GM18867 (cell line): ENCODE results near the gene SSTR4.

ENCODE experiments used
- ATAC-seq: cut with Tn5 transposase; IDR thresholded peaks from one replicate; pipeline ENCODE4 v1.9.1; 2021; ENCODE audit warnings: mild to moderate bottlenecking, moderate library complexity; ENCODE audit not compliant: unreplicated experiment

SSTR4 gene

DNA sequence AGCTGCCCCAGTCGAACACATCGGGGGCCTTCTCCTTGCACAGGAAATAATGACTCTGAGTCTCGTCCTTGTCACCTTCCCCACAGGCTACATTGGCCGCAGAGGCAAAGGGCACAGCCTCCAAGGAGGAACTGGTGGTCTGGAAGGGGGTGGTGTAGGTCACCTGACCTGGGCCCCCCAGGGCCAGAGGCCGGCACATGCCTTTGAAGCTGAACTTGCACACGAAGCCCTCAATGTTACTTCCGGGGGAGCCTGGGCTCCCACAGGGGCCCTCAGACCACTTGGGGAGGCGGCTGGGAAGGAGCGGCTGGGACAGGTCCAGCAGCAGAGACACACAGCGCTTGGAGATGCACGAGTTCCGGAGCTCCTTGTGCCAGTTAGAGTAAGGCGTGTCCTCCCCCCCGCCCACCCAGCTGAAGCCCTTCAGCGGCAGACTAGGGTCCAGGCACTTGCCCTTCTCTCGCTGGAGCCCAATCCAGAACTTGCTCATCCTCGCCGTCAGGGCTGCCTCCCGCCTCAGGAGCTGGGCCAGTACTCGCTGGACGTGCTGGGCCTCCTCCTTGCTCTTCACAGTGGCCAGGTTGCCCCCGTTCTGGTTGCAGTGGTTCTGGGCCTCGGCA, 50.4 kb downstream of the SSTR4 start:
- ATAC-seq: no peak

GRCh38 chr20:23086056-23086566, 51.0 kb downstream of the SSTR4 start, which contains the start of gene CD93:
TSS of gene CD93 (minus strand) at chr20:23086324. CDS start at chr20:23086192, 132 bp downstream.
- peak; percentile 70 for ATAC-seq

DNA sequence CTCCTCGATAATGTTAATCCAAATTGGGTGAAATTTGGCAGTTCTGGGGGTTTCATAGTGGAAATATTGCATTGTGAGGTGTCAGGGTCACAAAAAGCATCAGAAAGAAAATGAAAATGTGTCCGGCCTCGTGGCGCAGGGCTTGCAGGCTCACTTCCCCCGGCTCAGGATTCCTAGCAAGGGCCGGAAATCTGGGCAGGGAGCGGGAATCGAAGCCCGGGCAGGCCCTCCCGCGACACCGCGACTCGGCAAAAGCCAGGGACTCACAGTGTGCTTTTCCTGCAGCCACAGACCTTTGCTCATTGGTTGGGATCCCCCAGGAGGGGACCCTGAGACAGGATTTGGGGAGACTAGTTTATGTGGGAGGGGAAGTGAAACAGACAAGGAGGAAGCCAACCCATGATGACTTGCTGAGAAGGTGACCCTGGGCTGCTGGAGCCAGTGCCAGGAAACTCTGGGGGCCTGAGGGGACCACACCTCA, 51.9 kb downstream of the SSTR4 start:
- no peak for ATAC-seq

DNA sequence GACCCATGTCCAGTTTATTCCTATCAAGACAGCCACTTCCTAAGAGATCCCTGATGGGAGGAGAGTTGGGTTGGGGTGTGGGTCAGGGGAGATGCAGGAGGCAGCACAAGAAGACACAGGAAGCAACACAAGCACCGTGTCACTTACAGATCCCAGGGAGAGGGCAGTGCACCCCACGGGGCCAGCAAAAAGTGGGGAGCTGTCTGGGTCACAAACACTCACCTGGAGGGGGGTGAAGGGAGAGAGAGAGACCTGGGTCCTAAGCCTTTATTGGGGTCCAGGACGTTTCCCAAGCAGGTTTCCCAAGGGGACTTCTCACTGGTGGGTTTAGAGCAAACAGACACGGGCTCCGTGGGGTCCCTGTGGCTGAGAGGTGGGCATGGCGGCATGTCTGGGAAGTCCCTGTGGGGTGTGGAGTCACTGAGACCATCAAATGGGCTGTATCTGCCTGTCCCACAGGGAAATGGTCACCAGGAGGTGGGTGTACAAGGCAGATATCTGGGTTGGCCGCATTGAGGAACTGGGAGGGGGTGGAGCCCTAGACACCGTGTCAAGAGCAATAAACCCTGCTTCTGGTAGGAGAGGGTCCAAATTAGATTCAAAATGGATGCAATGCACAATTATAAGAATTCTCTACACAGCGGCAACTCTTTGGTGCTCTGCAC, 52.6 kb downstream of the SSTR4 start:
- ATAC-seq: no peak
